Activated CD4-positive, CD25-positive, alpha-beta regulatory T cell (primary cell): ENCODE results near the gene CNR1.

Experiments used
- DNase-seq, 4 experiments: peaks; one replicate each; lab custom pipeline; 2025; lab: John Stamatoyannopoulos, UW

Gene CNR1

GRCh38 chr6:88143421-88144157 lies 22.6 kb downstream of the CNR1 start:
- no peak for DNase-seq

GRCh38 chr6:88142297-88142668 lies 23.9 kb downstream of the CNR1 start:
- no peak for DNase-seq

- DNase-seq, result no peak
Observed at GRCh38 chr6:88141561-88142296, 24.4 kb downstream of the CNR1 start.

GRCh38 chr6:88137915-88138314 lies 28.2 kb downstream of the CNR1 start:
- DNase-seq, result no peak

- no peak for DNase-seq
Observed at GRCh38 chr6:88135578-88136114, 30.5 kb downstream of the CNR1 start.

- DNase-seq, result no peak
Observed at GRCh38 chr6:88134575-88134974, 31.6 kb downstream of the CNR1 start.

GRCh38 chr6:88133718-88134117 lies 32.4 kb downstream of the CNR1 start:
- DNase-seq, result no peak

- no peak for DNase-seq
Observed at GRCh38 chr6:88124925-88125557, 41.1 kb downstream of the CNR1 start.

- DNase-seq, result no peak
Observed at GRCh38 chr6:88120635-88121034, 45.5 kb downstream of the CNR1 start.

- DNase-seq, result no peak
Observed at GRCh38 chr6:88119769-88120168, 46.4 kb downstream of the CNR1 start.

GRCh38 chr6:88116276-88116675 lies 49.9 kb downstream of the CNR1 start:
- DNase-seq, result no peak

GRCh38 chr6:88115307-88115706 lies 50.8 kb downstream of the CNR1 start:
- DNase-seq, result no peak

- DNase-seq, result no peak
Observed at GRCh38 chr6:88114838-88115237, 51.3 kb downstream of the CNR1 start.

- DNase-seq, result no peak
Observed at GRCh38 chr6:88111991-88112390, 54.2 kb downstream of the CNR1 start.

- no peak for DNase-seq
Observed at GRCh38 chr6:88107241-88107640, 58.9 kb downstream of the CNR1 start.

GRCh38 chr6:88105741-88106340 lies 60.3 kb downstream of the CNR1 start:
- DNase-seq, result no peak
